Sciatic nerve (tissue), 2 donors: ENCODE data around the gene OSTF1. TPM values are rescaled to one million over a fixed set of nuclear protein-coding genes. Genes with fewer than 3 reads are reported as not detected.

Source experiments
- ATAC-seq: fragments of 200-7000 bp; cut with Tn5 transposase; one replicate; pipeline ENCODE4 v1.9.1; 2020; ENCODE audit warnings: mild to moderate bottlenecking, moderate library complexity
- DNase-seq: peaks from one replicate; pipeline ENCODE4 v3.0.0-alpha.2; 2020; ENCODE audit warnings: low spot score
- intact Hi-C: fragments of 100-400 bp; cut with DNase I; formaldehyde crosslinking; loops from one replicate; pipeline ENCODE4 v1.14.2; 2022
- total RNA-seq: library from RNA; stranded (reverse); fragmentation: NEBNext Ultra II Directional; extraction: Animal tissue kit (Norgen Biotek cat#: 25700); gene quantifications from one replicate; pipeline ENCODE4 v1.2.1, GENCODE V29; 2021
- donor health status: DM: no; HTN: no; CAD: no.
- donor health status: DM: no; HTN: no; CAD: no.

OSTF1 gene, protein sequence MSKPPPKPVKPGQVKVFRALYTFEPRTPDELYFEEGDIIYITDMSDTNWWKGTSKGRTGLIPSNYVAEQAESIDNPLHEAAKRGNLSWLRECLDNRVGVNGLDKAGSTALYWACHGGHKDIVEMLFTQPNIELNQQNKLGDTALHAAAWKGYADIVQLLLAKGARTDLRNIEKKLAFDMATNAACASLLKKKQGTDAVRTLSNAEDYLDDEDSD
- 57.6 TPM for total RNA-seq

DNA sequence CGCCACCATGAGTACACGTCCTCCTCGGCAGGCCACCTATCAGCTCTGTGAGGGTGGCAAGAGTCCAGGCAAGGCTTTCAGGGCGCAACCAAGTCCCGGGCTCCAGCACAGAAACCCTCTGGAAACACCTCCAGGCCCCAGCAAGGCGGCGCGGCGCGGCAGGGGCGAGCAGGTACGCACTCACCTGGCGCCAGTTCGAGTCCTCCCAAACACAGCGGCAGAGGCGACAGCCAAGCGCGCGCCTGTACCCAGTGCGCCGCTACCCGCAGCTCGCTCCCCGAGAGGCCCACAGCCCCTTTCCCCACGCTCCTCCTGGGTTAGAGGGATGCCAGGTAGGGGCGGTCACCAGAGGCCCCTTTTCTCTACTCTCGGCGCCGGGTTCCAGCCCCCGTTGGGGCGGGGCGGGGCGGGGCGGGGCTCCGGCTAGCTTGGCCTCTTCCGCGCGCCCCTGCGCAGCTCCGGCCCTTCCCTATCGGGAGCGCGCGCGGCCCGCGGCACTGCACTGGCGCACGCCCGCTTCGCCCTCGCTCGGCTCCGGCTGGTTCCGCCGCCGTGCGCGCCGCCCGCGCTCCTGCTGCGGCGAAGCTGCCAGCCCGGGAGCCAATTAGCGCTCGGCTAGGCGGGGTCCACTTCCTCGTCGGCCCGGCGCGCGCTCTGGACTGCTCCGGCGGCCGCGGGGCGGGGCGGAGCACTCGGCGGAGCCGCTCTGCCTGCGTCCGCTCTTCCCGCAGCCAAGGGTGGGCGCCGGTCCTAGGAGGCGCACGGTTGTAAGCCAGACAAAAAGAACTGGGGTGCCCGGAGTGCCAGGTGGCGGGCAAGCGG is at the start of gene OSTF1, which contains the start of gene NMRK1:
TSS of gene OSTF1 (plus strand) at position 691 of the 822 bp plus-strand sequence. CDS start 179 bp downstream, outside the sequence.
TSS of gene NMRK1 (minus strand) at position 332 of the 822 bp plus-strand sequence. CDS start 5,040 bp downstream, outside the sequence.
- intact Hi-C loops: no loop called here
- peak; percentile 95 for ATAC-seq
- peak; percentile 96 for DNase-seq

DNA sequence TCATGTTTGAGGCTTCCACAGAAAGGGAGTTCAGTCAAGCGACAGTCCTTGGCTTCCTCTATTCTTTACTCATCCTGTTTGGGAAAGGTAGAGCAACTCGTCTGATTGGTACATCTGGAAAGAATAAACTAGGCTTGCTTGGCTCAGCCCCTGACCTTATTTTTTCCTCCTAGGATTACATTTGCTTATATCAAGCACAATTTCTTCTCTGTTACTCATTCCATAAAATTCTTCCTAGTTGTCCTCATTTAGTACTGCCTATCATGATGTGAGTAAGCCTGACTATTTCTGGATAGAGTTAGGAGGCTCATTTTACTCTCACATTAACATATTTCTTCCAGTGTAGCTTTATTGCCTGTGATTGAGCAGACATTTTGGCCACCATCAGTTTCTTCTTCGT is 49.3 kb upstream of the OSTF1 start:
- intact Hi-C loops: no loop called here
- ATAC-seq (no peak), DNase-seq (no peak)

DNA sequence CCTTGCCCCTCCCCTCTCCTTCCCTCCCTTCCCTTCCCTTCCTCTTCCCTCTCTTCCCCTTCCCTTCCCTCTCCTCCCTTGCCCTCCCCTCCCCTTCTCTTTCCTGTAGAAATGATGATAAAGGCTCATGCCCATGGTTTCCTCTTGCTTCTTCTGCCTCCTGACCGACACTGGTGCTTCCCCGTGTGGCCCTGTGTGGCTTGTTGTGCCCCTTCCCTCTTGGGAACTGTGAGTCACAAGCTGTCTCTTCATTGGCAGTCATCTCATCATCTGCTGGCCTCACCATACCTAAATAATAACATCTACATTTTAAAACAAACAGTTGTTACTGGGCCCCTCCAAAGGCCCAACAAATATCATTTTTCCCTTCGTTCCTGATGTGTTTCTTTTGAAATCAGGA is 48.5 kb upstream of the OSTF1 start:
- DNase-seq (no peak), ATAC-seq (no peak)
- intact Hi-C loops: no loop called here

DNA sequence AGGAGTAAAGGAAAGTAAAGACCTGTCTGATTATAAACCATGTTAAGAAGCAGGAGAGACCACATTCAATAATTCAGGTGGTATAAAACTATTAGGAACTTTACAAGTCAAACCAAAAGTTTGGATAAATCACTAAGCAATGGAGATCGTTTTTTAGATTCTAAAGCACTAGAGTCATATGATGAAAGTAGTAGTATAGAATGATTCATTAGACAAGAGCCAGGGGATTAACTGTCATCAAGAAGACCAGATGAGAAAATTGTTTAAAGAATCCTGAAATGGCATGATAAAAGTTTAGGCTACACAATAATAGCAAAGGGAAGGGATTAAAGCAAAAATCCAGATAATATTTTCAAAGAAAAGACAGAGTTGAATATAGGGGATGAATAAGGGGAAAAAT is 47.3 kb upstream of the OSTF1 start:
- intact Hi-C loops: no loop called here
- ATAC-seq (no peak), DNase-seq (no peak)

DNA sequence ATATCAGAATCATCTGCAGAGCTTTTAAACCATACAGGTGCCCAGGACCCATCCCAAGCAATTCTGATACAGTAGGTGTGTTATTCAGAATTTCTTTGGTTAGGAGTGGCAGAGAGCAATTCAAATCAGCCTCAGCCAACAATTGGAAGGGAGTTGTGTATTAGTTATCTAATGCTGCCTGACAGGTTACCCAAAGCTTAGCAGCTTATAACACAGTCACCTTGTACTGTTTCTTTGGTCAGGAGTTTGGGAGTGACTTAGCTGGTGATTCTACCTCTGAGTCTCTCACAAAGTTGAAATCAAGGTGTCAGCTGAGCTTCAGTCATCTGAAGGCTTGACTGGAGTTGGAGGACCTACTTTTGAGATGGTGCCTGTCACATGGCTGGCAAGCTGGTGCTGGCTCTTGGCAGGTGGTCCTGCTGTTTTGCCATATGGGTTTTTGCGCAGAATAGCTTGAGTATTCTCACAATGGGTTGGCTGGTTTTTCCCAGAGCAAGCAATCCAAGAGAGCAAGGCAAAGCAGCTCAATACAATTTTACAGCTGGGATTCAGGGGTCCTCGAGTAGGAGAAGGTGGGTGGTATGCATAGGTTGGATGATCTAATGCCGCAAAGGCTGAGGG is 41.5 kb upstream of the OSTF1 start:
- DNase-seq (no peak), ATAC-seq (no peak)
- intact Hi-C loops: no loop called here

DNA sequence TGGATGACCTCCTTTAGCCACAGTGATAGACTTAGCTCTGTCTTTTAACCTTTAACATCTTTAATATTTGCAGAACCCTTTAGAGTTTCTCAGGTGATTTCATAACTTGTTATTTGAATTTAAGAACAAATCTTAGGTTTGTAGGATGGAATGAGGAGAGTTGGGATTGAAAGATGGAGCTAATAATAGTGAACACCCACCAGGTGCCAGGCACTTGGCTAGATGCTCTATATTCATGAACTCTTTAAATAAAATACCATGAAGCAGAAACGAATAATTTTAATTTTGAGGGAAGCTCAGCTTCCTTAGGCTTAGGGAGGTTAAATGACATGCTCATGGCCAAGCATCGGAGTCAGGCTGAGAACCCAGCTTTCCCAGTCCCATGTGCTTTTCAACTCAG is 40.8 kb upstream of the OSTF1 start:
- ATAC-seq: no peak
- intact Hi-C loops: no loop called here
- no peak for DNase-seq

DNA sequence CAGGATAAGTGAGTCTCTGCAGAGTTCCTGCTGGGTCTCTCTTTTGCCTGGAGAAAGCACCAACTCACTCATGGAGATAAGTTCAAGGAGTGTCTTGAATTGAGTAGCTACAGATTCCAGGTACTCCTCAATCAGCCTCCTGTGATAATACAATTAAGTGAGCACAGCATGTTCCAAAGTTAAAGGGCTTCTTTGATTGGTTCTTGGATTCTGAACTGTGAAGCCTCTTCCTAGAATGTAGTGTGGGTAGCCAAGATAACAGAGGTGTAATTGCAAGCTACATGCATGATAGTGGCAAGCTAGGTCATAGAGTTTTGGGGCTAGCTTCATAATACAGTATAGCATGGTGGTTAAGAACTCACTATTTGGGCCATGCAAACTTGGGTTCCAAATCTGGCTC is 37.0 kb upstream of the OSTF1 start:
- intact Hi-C loops: no loop called here
- DNase-seq: no peak
- ATAC-seq: no peak

DNA sequence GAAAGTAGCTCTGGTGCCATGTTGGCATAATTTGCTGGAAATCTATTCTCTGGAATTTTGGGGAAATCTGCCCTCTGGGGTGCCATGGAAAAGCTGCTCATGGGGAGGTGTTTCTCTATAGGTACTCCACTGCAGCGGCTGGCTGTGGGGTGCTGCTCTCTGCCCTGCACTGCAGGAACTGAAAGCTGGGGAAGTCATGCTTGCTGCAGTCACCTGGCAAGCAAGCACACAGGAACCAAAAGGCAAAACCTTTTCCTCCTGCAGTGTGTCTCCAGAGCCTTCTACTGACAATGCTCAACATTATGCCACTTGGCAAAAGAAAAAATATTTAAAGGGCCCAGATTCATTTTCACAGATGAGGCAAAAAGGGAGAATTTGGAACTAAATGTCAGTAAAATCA is 34.4 kb upstream of the OSTF1 start:
- intact Hi-C loops: no loop called here
- no peak for ATAC-seq
- DNase-seq: no peak

DNA sequence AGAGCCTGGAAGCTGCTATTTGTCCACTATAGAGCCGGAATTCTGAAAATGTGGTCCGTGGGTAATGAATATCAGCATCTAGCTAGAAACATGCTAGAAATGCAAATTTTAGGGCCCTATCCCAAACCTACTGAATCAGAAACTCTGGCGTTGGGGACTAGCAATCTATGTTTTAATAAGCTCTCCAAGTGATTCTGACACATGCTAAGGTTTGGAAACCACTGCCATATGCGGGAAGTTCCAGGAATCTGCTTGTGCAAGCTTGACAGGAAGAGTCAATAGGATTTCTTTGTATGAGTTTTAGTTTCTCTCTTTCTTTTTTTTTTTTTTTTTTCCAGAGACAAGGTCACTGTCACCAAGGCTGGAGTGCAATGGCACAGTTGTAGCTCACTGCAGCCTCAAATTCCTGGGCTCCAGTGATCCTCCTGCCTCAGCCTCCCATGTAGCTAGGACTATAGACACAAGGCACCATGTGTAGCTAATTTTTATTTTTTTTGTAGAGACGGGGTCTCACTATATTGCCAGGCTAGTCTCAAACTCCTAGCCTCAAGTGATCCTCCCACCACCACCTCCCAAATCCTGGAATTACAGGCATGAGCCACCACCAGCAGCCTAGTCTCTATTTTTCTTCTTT is 33.8 kb upstream of the OSTF1 start:
- intact Hi-C loops: no loop called here

DNA sequence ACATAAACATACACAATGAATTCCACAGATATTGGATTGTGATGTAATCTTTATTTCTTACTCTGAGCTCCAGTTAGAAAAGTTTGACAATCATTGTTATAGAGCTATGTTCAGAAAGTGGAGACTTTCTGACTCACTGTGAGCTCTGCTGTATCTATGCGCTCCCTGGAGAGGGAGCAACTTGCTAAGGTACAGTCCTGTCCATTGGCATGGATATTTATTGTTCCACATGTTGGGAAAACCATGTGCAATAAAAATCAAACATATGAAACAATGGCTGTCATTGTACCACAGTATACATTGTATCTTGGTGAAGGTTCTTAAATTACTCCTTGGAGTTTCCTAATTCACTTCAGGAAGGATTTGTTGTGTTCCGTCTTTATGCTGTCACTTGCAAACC is 27.1 kb upstream of the OSTF1 start:
- intact Hi-C loops: no loop called here
- ATAC-seq: no peak
- no peak for DNase-seq

More for the DNA sequence above, 33.8 kb upstream of the OSTF1 start:
- ATAC-seq (no peak), DNase-seq (no peak)

DNA sequence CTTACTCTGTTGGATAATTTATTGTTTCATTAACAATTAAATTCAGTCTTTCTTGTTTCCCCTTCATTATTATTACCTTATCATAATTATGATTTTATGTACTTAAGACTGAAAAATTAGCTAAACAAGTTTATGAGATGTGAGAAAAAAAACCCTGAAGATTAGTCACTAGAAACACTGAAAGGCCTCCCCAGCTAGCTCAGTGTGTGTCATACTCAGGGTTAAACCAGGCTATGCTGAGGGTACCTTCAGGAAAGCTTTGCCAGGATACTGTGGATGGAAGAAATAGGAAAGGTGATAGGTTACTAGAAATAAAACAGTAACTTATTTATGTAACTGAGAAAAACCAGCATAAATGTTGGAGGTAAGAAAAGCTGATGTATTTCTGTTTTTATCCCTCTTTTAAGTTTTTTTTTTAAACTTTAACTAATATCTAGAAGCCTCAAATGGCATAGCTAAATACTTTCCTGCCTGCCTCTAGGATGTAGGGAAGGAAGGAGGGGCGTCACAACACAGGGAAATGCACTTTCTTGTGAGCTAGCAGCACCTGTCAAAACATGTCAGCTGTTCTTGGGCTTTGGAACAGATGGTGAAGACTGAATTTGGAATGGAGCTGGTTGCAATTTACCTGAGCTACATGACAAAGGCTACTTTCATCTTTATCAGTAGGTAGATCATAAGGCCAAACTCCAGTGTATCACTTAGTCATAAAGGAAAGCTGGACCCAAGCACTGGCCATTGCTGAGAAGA is 24.6 kb upstream of the OSTF1 start:
- intact Hi-C loops: no loop called here
- ATAC-seq: no peak
- DNase-seq: no peak

DNA sequence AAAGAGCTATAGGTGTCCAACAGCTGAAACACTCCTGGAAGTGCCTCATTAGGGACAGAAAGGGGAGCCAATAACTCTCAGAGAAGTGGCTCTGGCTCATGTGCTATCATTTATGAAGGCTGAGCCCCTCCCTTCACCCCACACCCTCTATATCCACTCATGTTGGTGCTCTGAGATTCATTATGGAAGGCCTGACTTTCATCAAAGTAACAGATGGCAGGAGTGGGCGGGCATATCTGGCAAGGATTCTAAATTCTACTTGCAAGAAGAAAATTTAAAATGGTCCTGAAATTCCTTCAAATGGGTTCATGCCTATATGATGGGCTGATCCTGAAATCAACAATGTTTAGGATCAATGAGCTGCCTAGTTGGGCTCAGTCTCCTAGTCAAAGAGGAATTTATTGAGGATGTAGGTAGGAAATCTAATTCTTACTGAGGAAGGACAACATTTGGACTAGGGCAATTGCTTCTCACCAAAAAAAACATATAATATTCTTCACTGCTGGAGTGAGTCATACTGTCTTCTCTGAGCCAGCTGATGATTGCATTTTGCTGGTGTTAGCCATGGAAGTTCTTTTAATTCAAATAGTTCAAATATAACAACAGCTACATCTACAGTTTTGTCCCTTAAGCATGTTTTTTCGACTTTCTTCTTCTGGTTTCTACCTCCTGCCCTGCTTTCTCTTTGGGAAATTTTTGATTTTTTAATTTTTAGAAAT is 23.8 kb upstream of the OSTF1 start:
- DNase-seq: no peak
- intact Hi-C loops: no loop called here
- ATAC-seq: no peak

DNA sequence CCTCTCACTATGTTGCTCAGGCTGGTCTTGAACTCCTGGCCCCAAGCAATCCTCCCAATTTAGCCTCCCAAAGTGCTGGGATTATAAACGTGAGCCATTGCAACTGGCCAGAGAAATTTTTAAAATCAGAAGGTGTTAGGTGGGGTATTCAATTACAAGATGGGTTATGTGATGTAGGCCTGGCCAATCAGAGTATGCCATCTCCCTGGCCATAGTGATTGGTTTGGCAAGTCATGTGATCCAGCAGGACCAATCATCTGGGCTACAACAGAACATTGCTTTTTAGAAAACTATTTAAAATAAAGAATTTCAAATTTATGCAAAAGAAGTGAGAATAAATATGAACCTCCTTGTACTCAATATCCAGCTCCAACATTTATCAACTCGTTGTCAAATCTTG is 22.8 kb upstream of the OSTF1 start:
- intact Hi-C loops: no loop called here
- ATAC-seq: no peak

DNA sequence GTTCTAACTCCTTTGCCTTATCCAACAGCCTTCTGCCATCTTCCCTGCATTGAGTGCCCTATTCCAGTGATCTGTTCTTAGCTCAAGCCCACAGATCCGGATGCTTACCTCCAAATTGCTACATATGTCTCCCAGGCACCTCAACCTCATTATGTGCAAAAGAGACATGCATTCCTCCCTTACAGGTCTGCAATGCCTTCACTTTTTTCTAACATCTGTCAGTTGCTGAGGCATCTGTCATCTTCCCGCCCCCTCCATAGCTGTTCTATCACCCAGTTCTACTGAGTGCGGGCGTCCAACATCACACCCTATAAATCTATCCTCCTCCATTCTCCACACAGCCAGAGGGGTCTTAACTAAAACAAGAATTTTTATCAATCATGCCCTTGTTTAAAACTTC is 20.4 kb upstream of the OSTF1 start:
- intact Hi-C loops: no loop called here
- DNase-seq: no peak
- ATAC-seq: no peak

More for the DNA sequence above, 22.8 kb upstream of the OSTF1 start:
- DNase-seq: no peak

DNA sequence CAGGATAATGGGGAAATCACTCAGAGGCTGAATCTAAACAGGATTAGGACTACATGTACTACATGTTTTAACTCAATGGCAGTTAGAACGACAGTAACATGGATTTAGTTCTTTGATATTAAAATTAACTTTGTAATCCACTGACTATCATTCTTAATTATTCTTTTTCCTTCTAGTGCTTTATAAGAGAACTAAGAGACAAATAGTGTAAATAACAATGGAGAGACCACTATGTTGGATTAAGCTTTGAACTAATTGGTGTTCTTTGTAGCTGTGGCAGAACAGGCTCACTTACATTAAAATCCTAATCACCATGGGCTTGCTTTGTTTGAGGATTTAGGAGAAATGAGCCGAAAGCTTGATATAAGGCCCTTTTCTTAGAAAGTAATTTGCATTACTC is 19.1 kb upstream of the OSTF1 start:
- intact Hi-C loops: no loop called here
- ATAC-seq (no peak), DNase-seq (no peak)

DNA sequence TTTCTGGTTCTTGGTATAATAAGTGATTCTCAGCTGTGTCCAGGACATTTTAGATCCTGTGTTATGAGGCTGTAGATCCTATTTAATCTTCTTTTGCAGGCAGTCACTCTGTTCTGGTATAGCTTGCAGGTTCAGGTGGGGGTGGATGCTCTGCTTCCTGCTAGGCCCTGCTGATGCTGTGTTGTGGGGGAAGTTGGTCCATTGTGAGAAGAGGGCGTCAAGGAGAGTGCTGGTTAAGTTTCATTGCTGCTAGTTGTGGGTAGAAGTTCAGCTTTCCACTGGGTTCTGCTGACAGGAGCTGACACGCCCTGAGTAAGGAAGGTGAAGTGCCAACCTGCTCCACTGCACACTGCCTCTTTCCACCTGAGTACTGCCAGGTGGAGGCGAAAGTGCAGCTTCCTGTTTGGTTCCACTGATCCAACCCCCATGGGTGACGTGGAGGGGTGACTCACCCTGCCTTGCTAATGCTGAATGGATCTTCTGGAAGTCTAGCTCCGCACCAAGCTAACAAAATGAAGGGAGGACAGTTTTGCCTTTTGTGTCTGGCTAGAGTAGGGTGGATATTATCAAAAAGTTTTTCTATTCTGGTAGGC is 16.7 kb upstream of the OSTF1 start:
- ATAC-seq (no peak), DNase-seq (no peak)
- intact Hi-C loops: no loop called here

DNA sequence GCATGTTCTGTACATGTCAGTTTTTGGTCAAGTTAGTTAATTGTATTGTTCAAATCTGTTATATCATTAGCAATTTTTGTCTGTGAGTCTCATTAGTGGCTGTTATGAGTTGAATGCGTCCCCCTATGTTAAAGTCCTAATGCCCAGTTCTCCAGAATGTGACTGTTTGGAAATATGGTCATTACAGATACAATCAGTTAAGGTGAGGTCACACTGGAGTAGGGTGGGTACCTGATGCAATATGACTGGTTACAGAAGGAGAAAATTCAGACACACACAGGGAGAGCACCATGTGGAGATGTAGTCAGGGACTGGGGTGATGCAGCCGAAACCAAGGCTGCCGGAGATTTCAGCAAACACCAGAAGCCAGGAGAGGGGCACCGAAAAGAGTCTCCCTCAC is 15.4 kb upstream of the OSTF1 start:
- ATAC-seq: no peak
- intact Hi-C loops: no loop called here
- DNase-seq: no peak

DNA sequence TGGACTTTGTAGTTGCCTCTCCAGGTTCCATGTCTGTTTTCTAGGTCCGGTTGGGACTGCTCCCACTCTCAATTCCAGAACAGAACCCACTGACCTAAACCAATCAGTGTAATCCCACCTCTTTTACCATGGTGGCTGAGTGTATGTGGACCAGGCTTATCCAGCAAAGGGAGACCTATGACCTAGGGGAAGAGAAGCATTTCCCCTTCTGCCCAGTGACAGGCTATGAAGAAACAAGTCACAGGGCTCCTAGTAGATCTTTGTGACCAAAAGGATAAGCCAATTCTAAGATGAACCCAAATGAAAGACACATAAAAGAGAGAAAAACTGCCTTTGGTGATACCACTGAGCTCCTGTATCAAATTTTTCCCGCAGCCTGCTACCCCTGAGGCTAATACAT is 6.7 kb upstream of the OSTF1 start:
- intact Hi-C loops: no loop called here
- no peak for DNase-seq
- no peak for ATAC-seq
